OCI-LY7 (cell line): ENCODE measurements around the gene CNGA1. TPM values are rescaled to one million over a fixed set of nuclear protein-coding genes. Genes with fewer than 3 reads are reported as not detected.
"Not testable (repeated sequence)": the region's sequence is repeated elsewhere in the genome, so short reads cannot be mapped to it uniquely, and the experiment has no call there.

Experiments
- BruUV-seq: library from RNA; stranded (reverse); fragments of 400-500 nt; replicated peaks from 2 replicates; lab custom pipeline; 2021; lab: Mats Ljungman, UMichigan
- CTCF ChIA-PET: fragments of 300-600 bp; sonication (Branson Sonifier 250); formaldehyde crosslinking; loops from one replicate; lab custom pipeline; 2022; ENCODE audit warnings: antibody characterized with exemption; ENCODE audit not compliant: unreplicated experiment; lab: Charles Lee
- POLR2A ChIA-PET: fragments of 300-600 bp; sonication (Branson Sonifier 250); formaldehyde crosslinking; loops from one replicate; lab custom pipeline; 2022; ENCODE audit warnings: antibody characterized with exemption; lab: Charles Lee
- DNase-seq: peaks from one replicate; pipeline ENCODE4 v3.0.0-alpha.2; 2015; ENCODE audit warnings: low spot score
- H2AFZ ChIP-seq: fragments of 200-600 bp; sonication (generic), shearing (Covaris generic); 2 replicates; pipeline ENCODE4 v1.6.1; 2014; ENCODE audit warnings: mild to moderate bottlenecking, antibody characterized with exemption, low read length, moderate library complexity
- H3K27ac ChIP-seq: fragments of 200-600 bp; sonication (generic); 2 replicates; pipeline ENCODE4 v1.5.1; 2014; ENCODE audit warnings: mixed run types, low read depth, mild to moderate bottlenecking, moderate library complexity, low read length, inconsistent platforms; ENCODE audit not compliant: poor library complexity, severe bottlenecking
- H3K36me3 ChIP-seq: fragments of 200-600 bp; sonication (generic); 2 replicates; pipeline ENCODE4 v1.6.1; 2014; ENCODE audit warnings: mild to moderate bottlenecking, antibody characterized with exemption, low read length, moderate library complexity, mixed read lengths; ENCODE audit not compliant: insufficient read depth
- H3K4me1 ChIP-seq: fragments of 200-600 bp; sonication (generic); 2 replicates; pipeline ENCODE4 v1.5.1; 2014; ENCODE audit warnings: mild to moderate bottlenecking, low read length; ENCODE audit not compliant: insufficient read depth, poor library complexity, severe bottlenecking
- H3K4me2 ChIP-seq: fragments of 200-600 bp; sonication (generic); 2 replicates; pipeline ENCODE4 v1.6.1; 2014; ENCODE audit warnings: mild to moderate bottlenecking, low read length
- H3K4me3 ChIP-seq: fragments of 200-600 bp; sonication (generic); 2 replicates; pipeline ENCODE4 v1.5.1; 2014; ENCODE audit warnings: mild to moderate bottlenecking, low read depth, low read length; ENCODE audit not compliant: poor library complexity, severe bottlenecking
- H3K79me2 ChIP-seq: fragments of 200-600 bp; sonication (generic); 2 replicates; pipeline ENCODE4 v1.6.1; 2016; ENCODE audit warnings: low read depth, mild to moderate bottlenecking, low read length, moderate library complexity, mixed read lengths; ENCODE audit not compliant: insufficient read depth
- H3K9me2 ChIP-seq: fragments of 200-600 bp; sonication (generic); 2 replicates; pipeline ENCODE4 v1.6.1; 2016; ENCODE audit warnings: mild to moderate bottlenecking, low read length, mixed read lengths; ENCODE audit not compliant: insufficient read depth
- H3K9me3 ChIP-seq: fragments of 200-600 bp; sonication (generic); 2 replicates; pipeline ENCODE4 v1.6.1; 2014; ENCODE audit warnings: mild to moderate bottlenecking, mixed run types, low read length, mixed read lengths
- H4K20me1 ChIP-seq: fragments of 200-600 bp; sonication (generic); 2 replicates; pipeline ENCODE4 v1.6.1; 2014; ENCODE audit warnings: mild to moderate bottlenecking, antibody characterized with exemption, low read length, moderate library complexity, mixed read lengths; ENCODE audit not compliant: insufficient read depth
- CTCF ChIP-seq: fragments of 200-600 bp; sonication (generic); conservative IDR thresholded peaks from 2 replicates; pipeline ENCODE4 v1.5.1; 2014; ENCODE audit warnings: mild to moderate bottlenecking, antibody characterized with exemption, low read length, moderate library complexity, mixed read lengths
- EZH2phosphoT487 ChIP-seq: fragments of 200-600 bp; sonication (generic); IDR thresholded peaks from 2 replicates; pipeline ENCODE4 v1.6.1; 2018; ENCODE audit warnings: low read depth, borderline replicate concordance, mild to moderate bottlenecking, mixed run types, antibody characterized with exemption, low read length, moderate library complexity, mixed read lengths
- intact Hi-C: fragments of 100-400 bp; cut with micrococcal nuclease; formaldehyde crosslinking; loops from one replicate; pipeline ENCODE4 v1.10.0; 2022; ENCODE audit not compliant: unreplicated experiment
- total RNA-seq, 2 experiments: library from RNA; depleted of rRNA in 1 of 2; stranded (reverse); fragments of >200 nt in 1 of 2; shearing (Covaris generic) in 1 of 2; gene quantifications; 2 replicates each; pipeline ENCODE4 v1.2.3, GENCODE V29; 2014 to 2022

Gene CNGA1
- total RNA-seq, 2 experiments from 2014 or later, result not detected

DNA sequence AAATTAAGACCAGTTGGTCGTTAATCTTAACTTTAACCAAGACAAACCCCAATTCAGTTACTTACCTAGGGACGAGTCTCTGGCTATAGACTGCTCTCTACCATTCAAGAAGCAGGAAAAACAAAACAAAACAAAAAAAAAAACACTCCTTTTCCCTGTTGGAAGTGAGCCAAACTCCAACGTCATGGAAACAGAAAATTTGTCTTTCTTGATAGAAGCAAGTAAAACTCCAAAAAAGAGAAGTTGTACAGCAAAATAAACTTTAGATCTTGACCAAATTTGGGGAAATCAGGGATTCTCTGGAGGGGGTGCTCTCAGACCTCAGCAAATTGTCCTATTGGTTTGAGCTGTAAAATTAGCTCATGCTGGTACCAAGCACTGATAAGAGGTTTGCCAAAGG lies 3.7 kb downstream of the CNGA1 start:
- no TSS peak for BruUV-seq
- Histone ChIP-seq H3K36me3 (no peaks in the 10 kb centered on the region), H3K79me2 (no peaks in the 10 kb centered on the region), H3K9me3 (peaks cover 5% of the 10 kb centered on the region; the same call in 1 of the 2 replicates), H4K20me1 (no peaks in the 10 kb centered on the region), H3K4me2 (no peak overlapping the region), H3K4me1 (peaks cover 9% of the 10 kb centered on the region), H3K4me3 (no peak overlapping the region), H2AFZ (no peak overlapping the region), H3K9me2 (no peaks in the 10 kb centered on the region), H3K27ac (no peak overlapping the region)
- intact Hi-C loops, result no loop called here
- TF ChIP-seq EZH2phosphoT487, result no peak
- TF ChIP-seq CTCF, result no peak
- DNase-seq, result no peak
- POLR2A ChIA-PET, result interaction anchor here (0.7 kb wide), 1 partner anchor 1485 kb away, joined by 3 read pairs; no protein-coding TSS in a partner anchor
- CTCF ChIA-PET, result no interaction called here

DNA sequence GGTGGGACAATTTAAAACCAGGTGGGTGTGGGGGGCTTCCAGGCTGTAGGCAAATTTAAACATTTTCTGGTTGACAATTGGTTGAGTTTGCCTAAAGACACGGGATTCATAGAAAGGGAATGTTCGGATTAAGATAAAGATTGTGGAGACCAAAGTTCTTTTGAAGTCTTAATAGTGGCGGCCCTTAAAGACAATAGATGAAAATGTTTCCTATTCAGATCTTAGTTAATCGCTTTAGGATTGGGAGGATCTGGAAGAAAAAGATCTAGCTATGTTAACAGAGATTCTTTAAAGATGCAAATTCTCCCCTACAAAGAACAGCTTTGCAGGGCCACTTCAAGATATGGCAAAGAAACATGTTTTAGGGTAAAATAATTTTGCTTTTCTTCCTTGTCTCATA lies 4.8 kb downstream of the CNGA1 start:
- POLR2A ChIA-PET, result interaction anchor here (0.7 to 1.1 kb wide), 3 partner anchors 18 to 453 kb away, joined by 3 to 4 read pairs (median 3); no protein-coding TSS in a partner anchor
- Histone ChIP-seq H3K27ac (no peak overlapping the region), H2AFZ (no peak overlapping the region), H3K9me2 (no peaks in the 10 kb centered on the region), H3K4me3 (no peak overlapping the region), H3K4me1 (peaks cover 4% of the 10 kb centered on the region), H3K36me3 (no peaks in the 10 kb centered on the region), H3K79me2 (no peaks in the 10 kb centered on the region), H4K20me1 (no peaks in the 10 kb centered on the region), H3K9me3 (peaks cover 12% of the 10 kb centered on the region), H3K4me2 (no peak overlapping the region)
- no peak for TF ChIP-seq CTCF
- no peak for TF ChIP-seq EZH2phosphoT487
- no peak for DNase-seq
- intact Hi-C loops, result no loop called here
- no TSS peak for BruUV-seq
- CTCF ChIA-PET, result no interaction called here

DNA sequence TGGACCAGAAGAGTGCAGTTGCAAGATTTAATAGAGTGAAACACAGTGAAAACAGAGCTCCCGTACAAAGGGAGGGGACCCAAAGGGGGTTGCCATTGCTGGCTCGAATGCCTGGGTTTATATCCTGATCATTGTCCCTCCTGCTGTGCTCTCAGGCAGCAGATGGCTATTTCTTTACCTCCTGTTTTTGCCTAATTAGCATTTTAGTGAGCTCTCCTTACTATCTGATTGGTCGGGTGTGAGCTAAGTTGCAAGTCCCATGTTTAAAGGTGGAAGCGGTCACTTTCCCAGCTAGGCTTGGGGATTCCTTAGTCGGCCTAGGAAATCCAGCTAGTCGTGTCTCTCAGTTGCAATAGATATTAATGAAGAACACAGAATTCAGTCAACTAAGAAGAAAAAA lies 5.6 kb downstream of the CNGA1 start:
- H3K36me3 ChIP-seq, BruUV-seq, H2AFZ ChIP-seq, H3K4me1 ChIP-seq, H3K79me2 ChIP-seq, H3K4me2 ChIP-seq, intact Hi-C loops, H4K20me1 ChIP-seq, DNase-seq, H3K27ac ChIP-seq, H3K9me2 ChIP-seq, H3K4me3 ChIP-seq: not testable (repeated sequence)
- CTCF ChIA-PET, result interaction anchor here (0.6 kb wide), 2 partner anchors 96 to 127 kb away, joined by 3 read pairs; no protein-coding TSS in a partner anchor
- POLR2A ChIA-PET, result interaction anchor here (0.7 to 1.1 kb wide), 5 partner anchors 12 to 452 kb away, joined by 3 to 4 read pairs (median 3); no protein-coding TSS in a partner anchor
- peaks cover 17% of the 10 kb centered on the region for H3K9me3 ChIP-seq
